GM18507 (cell line): ENCODE measurements around the gene HMX3.
"Not testable (repeated sequence)": the region's sequence is repeated elsewhere in the genome, so short reads cannot be mapped to it uniquely, and the experiment has no call there.

Source experiments
- DNase-seq: peaks from one replicate; pipeline ENCODE4 v3.0.0; 2011; ENCODE audit warnings: low read depth; ENCODE audit not compliant: insufficient read length; ENCODE audit errors: extremely low spot score
- FAIRE-seq: peaks from 2 replicates; lab custom pipeline; 2011; peaks lifted over from hg19 to GRCh38; lab: Jason Lieb, UNC

The HMX3 gene

GRCh38 chr10:123160311-123160980, 24.7 kb downstream of the HMX3 start:
- DNase-seq = no peak
- FAIRE-seq = peak; percentile 59

- no peak for DNase-seq
- no peak for FAIRE-seq
These were observed 28.5 kb downstream of the HMX3 start for GRCh38 chr10:123164319-123164718.

- FAIRE-seq (no peak), DNase-seq (no peak)
These were observed 29.8 kb downstream of the HMX3 start for GRCh38 chr10:123165445-123166072.

GRCh38 chr10:123166618-123167017, 30.8 kb downstream of the HMX3 start:
- no peak for FAIRE-seq
- DNase-seq = no peak

- DNase-seq (no peak), FAIRE-seq (no peak)
These were observed 35.2 kb downstream of the HMX3 start for GRCh38 chr10:123170961-123171360.

GRCh38 chr10:123171616-123172015, 35.8 kb downstream of the HMX3 start:
- not testable (repeated sequence) for DNase-seq, FAIRE-seq

GRCh38 chr10:123175389-123176387, 39.9 kb downstream of the HMX3 start:
- FAIRE-seq (no peak), DNase-seq (no peak)

- FAIRE-seq, DNase-seq: not testable (repeated sequence)
These were observed 42.6 kb downstream of the HMX3 start for GRCh38 chr10:123178390-123178789.

GRCh38 chr10:123180101-123181090, 44.6 kb downstream of the HMX3 start:
- FAIRE-seq (no peak), DNase-seq (no peak)

GRCh38 chr10:123183724-123184123, 48.0 kb downstream of the HMX3 start:
- no peak for FAIRE-seq
- no peak for DNase-seq

GRCh38 chr10:123187781-123188180, 52.0 kb downstream of the HMX3 start:
- no peak for FAIRE-seq

More at GRCh38 chr10:123187781-123188180, 52.0 kb downstream of the HMX3 start:
- no peak for DNase-seq
